IPS-18a (cell line): ENCODE measurements around the gene NCOA3.

Source experiments
- H3K27ac ChIP-seq: one replicate; pipeline ENCODE4 v1.5.1; 2013; ENCODE audit warnings: low read length
- H3K27me3 ChIP-seq: one replicate; pipeline ENCODE4 v1.6.1; 2013; ENCODE audit warnings: mild to moderate bottlenecking, low read length; ENCODE audit not compliant: control insufficient read depth, insufficient read depth
- H3K36me3 ChIP-seq: one replicate; pipeline ENCODE4 v1.6.1; 2013; ENCODE audit warnings: low read depth, low read length; ENCODE audit not compliant: control insufficient read depth
- H3K4me1 ChIP-seq: one replicate; pipeline ENCODE4 v1.6.1; 2013; ENCODE audit warnings: low read depth, low read length; ENCODE audit not compliant: control insufficient read depth
- H3K4me3 ChIP-seq: one replicate; pipeline ENCODE4 v1.5.1; 2013; ENCODE audit warnings: low read length
- H3K9ac ChIP-seq: one replicate; pipeline ENCODE4 v1.6.1; 2013; ENCODE audit warnings: mild to moderate bottlenecking, low read length, moderate library complexity
- H3K9me3 ChIP-seq: one replicate; pipeline ENCODE4 v1.6.1; 2013; ENCODE audit warnings: low read depth, low read length; ENCODE audit not compliant: control insufficient read depth

The NCOA3 gene

GRCh38 chr20:47686545-47686944 is 184.9 kb downstream of the NCOA3 start:
- Histone ChIP-seq H3K4me1 (peaks cover 12% of the 10 kb centered on the region), H3K9ac (no peak overlapping the region), H3K9me3 (peaks cover 3% of the 10 kb centered on the region), H3K36me3 (no peaks in the 10 kb centered on the region), H3K27ac (no peak overlapping the region), H3K4me3 (no peak overlapping the region), H3K27me3 (no peaks in the 10 kb centered on the region)

- no peaks in the 10 kb centered on the region for H3K36me3 ChIP-seq
- peaks cover 12% of the 10 kb centered on the region for H3K4me1 ChIP-seq
- no peak overlapping the region for H3K9ac ChIP-seq
- H3K9me3 ChIP-seq: peaks cover 4% of the 10 kb centered on the region
- no peak overlapping the region for H3K4me3 ChIP-seq
- H3K27ac ChIP-seq: no peak overlapping the region
- H3K27me3 ChIP-seq: no peaks in the 10 kb centered on the region
Observed at GRCh38 chr20:47687095-47687987, 185.7 kb downstream of the NCOA3 start.

GRCh38 chr20:47688385-47689381 is 187.0 kb downstream of the NCOA3 start:
- Histone ChIP-seq H3K9ac (no peak overlapping the region), H3K27ac (no peak overlapping the region), H3K4me1 (peaks cover 12% of the 10 kb centered on the region), H3K27me3 (no peaks in the 10 kb centered on the region), H3K36me3 (no peaks in the 10 kb centered on the region), H3K9me3 (peaks cover 4% of the 10 kb centered on the region), H3K4me3 (no peak overlapping the region)

GRCh38 chr20:47689731-47690130 is 188.0 kb downstream of the NCOA3 start:
- Histone ChIP-seq H3K27ac (no peak overlapping the region), H3K9ac (no peak overlapping the region), H3K4me1 (peaks cover 12% of the 10 kb centered on the region), H3K9me3 (peaks cover 4% of the 10 kb centered on the region), H3K4me3 (no peak overlapping the region), H3K27me3 (no peaks in the 10 kb centered on the region), H3K36me3 (no peaks in the 10 kb centered on the region)

GRCh38 chr20:47691625-47692024 is 189.9 kb downstream of the NCOA3 start:
- no peak overlapping the region for H3K27ac ChIP-seq
- H3K9ac ChIP-seq: no peak overlapping the region
- no peaks in the 10 kb centered on the region for H3K36me3 ChIP-seq
- H3K27me3 ChIP-seq: no peaks in the 10 kb centered on the region
- H3K9me3 ChIP-seq: peaks cover 4% of the 10 kb centered on the region
- no peak overlapping the region for H3K4me3 ChIP-seq
- peaks cover 12% of the 10 kb centered on the region for H3K4me1 ChIP-seq

GRCh38 chr20:47694021-47694818 is 192.5 kb downstream of the NCOA3 start:
- no peak overlapping the region for H3K27ac ChIP-seq
- no peaks in the 10 kb centered on the region for H3K4me1 ChIP-seq
- no peaks in the 10 kb centered on the region for H3K27me3 ChIP-seq
- H3K4me3 ChIP-seq: no peak overlapping the region
- H3K9ac ChIP-seq: no peak overlapping the region
- H3K9me3 ChIP-seq: peaks cover 4% of the 10 kb centered on the region
- H3K36me3 ChIP-seq: no peaks in the 10 kb centered on the region

- no peaks in the 10 kb centered on the region for H3K27me3 ChIP-seq
- no peak overlapping the region for H3K9ac ChIP-seq
- no peak overlapping the region for H3K27ac ChIP-seq
- no peaks in the 10 kb centered on the region for H3K4me1 ChIP-seq
- H3K4me3 ChIP-seq: no peak overlapping the region
- no peaks in the 10 kb centered on the region for H3K36me3 ChIP-seq
- no peaks in the 10 kb centered on the region for H3K9me3 ChIP-seq
Observed at GRCh38 chr20:47696856-47697255, 195.2 kb downstream of the NCOA3 start.

GRCh38 chr20:47698142-47698541 is 196.5 kb downstream of the NCOA3 start:
- Histone ChIP-seq H3K4me3 (no peak overlapping the region), H3K27ac (no peak overlapping the region), H3K36me3 (no peaks in the 10 kb centered on the region), H3K4me1 (no peaks in the 10 kb centered on the region), H3K27me3 (no peaks in the 10 kb centered on the region), H3K9ac (no peak overlapping the region), H3K9me3 (no peaks in the 10 kb centered on the region)

GRCh38 chr20:47699818-47700217 is 198.1 kb downstream of the NCOA3 start:
- no peaks in the 10 kb centered on the region for H3K36me3 ChIP-seq
- H3K27ac ChIP-seq: no peak overlapping the region
- H3K4me1 ChIP-seq: no peaks in the 10 kb centered on the region
- no peaks in the 10 kb centered on the region for H3K27me3 ChIP-seq
- H3K9ac ChIP-seq: no peak overlapping the region
- no peak overlapping the region for H3K4me3 ChIP-seq
- H3K9me3 ChIP-seq: no peaks in the 10 kb centered on the region

- Histone ChIP-seq H3K9ac (no peak overlapping the region), H3K4me3 (no peak overlapping the region), H3K27ac (no peak overlapping the region), H3K36me3 (no peaks in the 10 kb centered on the region), H3K27me3 (no peaks in the 10 kb centered on the region), H3K4me1 (no peaks in the 10 kb centered on the region), H3K9me3 (no peaks in the 10 kb centered on the region)
Observed at GRCh38 chr20:47700327-47700726, 198.6 kb downstream of the NCOA3 start.

- Histone ChIP-seq H3K4me1 (no peaks in the 10 kb centered on the region), H3K36me3 (no peaks in the 10 kb centered on the region), H3K4me3 (no peak overlapping the region), H3K9ac (no peak overlapping the region), H3K27me3 (no peaks in the 10 kb centered on the region), H3K27ac (no peak overlapping the region), H3K9me3 (no peaks in the 10 kb centered on the region)
Observed at GRCh38 chr20:47701612-47702011, 199.9 kb downstream of the NCOA3 start.
